RWPE1 (cell line): ENCODE results near the gene TSPO.

Source experiments
- CTCF ChIA-PET: fragments of 350-600 bp; sonication (Branson Sonifier 250); formaldehyde crosslinking; extraction: SDS; loops from one replicate; lab custom pipeline; 2021; lab: Yijun Ruan, JAX
- POLR2A ChIA-PET: fragments of 400-600 bp; formaldehyde crosslinking; extraction: SDS; loops from one replicate; lab custom pipeline; 2020; ENCODE audit warnings: antibody characterized with exemption; ENCODE audit not compliant: low non-redundant PET; lab: Yijun Ruan, JAX
- DNase-seq: peaks from one replicate; pipeline ENCODE4 v3.0.0; 2012; ENCODE audit warnings: low spot score
- H3K27ac ChIP-seq: fragments of 450-650 bp; 2 replicates; pipeline ENCODE4 v1.5.1; 2017
- CTCF ChIP-seq: fragments of 450-650 bp; conservative IDR thresholded peaks from 2 replicates; pipeline ENCODE4 v1.5.1; 2017; ENCODE audit warnings: low read depth, mild to moderate bottlenecking

Gene TSPO

GRCh38 chr22:43152003-43152356, 621 bp downstream of the TSPO start:
- TF ChIP-seq CTCF: no peak
- DNase-seq: no peak
- H3K27ac ChIP-seq: peak overlapping the region; percentile 98
- ChIA-PET POLR2A (no interaction called here), CTCF (interaction anchor here (0.7 kb wide), 1 partner anchor 62 kb away, joined by 3 read pairs; no protein-coding TSS in a partner anchor)

- POLR2A ChIA-PET: interaction anchor here (0.6 to 0.7 kb wide), 2 partner anchors 137 to 538 kb away, joined by 3 to 6 read pairs; partner anchors contain the start of gene PACSIN2
- H3K27ac ChIP-seq: peak overlapping the region; percentile 98
- CTCF ChIA-PET: interaction anchor here (0.7 kb wide), 1 partner anchor 63 kb away, joined by 3 read pairs; no protein-coding TSS in a partner anchor
- no peak for TF ChIP-seq CTCF
- DNase-seq: peak; percentile 54
Measured at GRCh38 chr22:43152357-43153071, 1.2 kb downstream of the TSPO start.

GRCh38 chr22:43153899-43154298, 2.5 kb downstream of the TSPO start:
- POLR2A ChIA-PET: no interaction called here

GRCh38 chr22:43154887-43155536, 3.7 kb downstream of the TSPO start:
- TF ChIP-seq CTCF: no peak
- ChIA-PET POLR2A (no interaction called here), CTCF (no interaction called here)
- H3K27ac ChIP-seq: peak overlapping the region; percentile 98
- DNase-seq: no peak

More at GRCh38 chr22:43153899-43154298, 2.5 kb downstream of the TSPO start:
- CTCF ChIA-PET: no interaction called here
- peak overlapping the region; percentile 98 for H3K27ac ChIP-seq
- no peak for DNase-seq
- no peak for TF ChIP-seq CTCF

- TF ChIP-seq CTCF: no peak
- peak overlapping the region; percentile 98 for H3K27ac ChIP-seq
- no peak for DNase-seq
- ChIA-PET CTCF (no interaction called here), POLR2A (no interaction called here)
Measured at GRCh38 chr22:43155789-43156188, 4.4 kb downstream of the TSPO start.

- ChIA-PET CTCF (no interaction called here), POLR2A (no interaction called here)
Measured at GRCh38 chr22:43156413-43156812, 5.1 kb downstream of the TSPO start.

More at GRCh38 chr22:43156413-43156812, 5.1 kb downstream of the TSPO start:
- DNase-seq: no peak
- no peak for TF ChIP-seq CTCF
- H3K27ac ChIP-seq: peak overlapping the region; percentile 98
